HepG2 (cell line): ENCODE data around the gene TTLL1. TPM values are rescaled to one million over a fixed set of nuclear protein-coding genes. Genes with fewer than 3 reads are reported as not detected.

Experiments used
- ATAC-seq: fragments of 200-7000 bp; cut with Tn5 transposase; 3 replicates; pipeline ENCODE4 v1.9.1; 2020; ENCODE audit warnings: mild to moderate bottlenecking, moderate library complexity
- BruUV-seq: library from RNA; stranded (reverse); fragments of 400-500 nt; replicated peaks from 2 replicates; lab custom pipeline; 2021; lab: Mats Ljungman, UMichigan
- CTCF ChIA-PET: fragments of 300-600 bp; formaldehyde crosslinking; extraction: SDS; loops from one replicate; lab custom pipeline; 2021; ENCODE audit warnings: low total read pairs, inconsistent platforms, low intra/inter-chr PET ratio; lab: Yijun Ruan, JAX
- POLR2A ChIA-PET: fragments of 350-600 bp; sonication (Branson Sonifier 250); formaldehyde crosslinking; loops from one replicate; lab custom pipeline; 2020; ENCODE audit warnings: antibody characterized with exemption, inconsistent platforms; lab: Yijun Ruan, JAX
- DNase-seq: peaks from one replicate; pipeline ENCODE4 v3.0.0-alpha.2; 2015; ENCODE audit warnings: low spot score
- FAIRE-seq: peaks from 3 replicates; lab custom pipeline; 2011; peaks lifted over from hg19 to GRCh38; lab: Jason Lieb, UNC
- H2AFZ ChIP-seq: one replicate; pipeline ENCODE4 v1.6.1; 2011; ENCODE audit warnings: low read length, inconsistent platforms
- H3K27ac ChIP-seq: fragments of 300-600 bp; 3 replicates; pipeline ENCODE4 v1.8.0; 2011; ENCODE audit warnings: mixed run types, mild to moderate bottlenecking, mixed read lengths, low read length, inconsistent platforms; ENCODE audit not compliant: insufficient read depth; ENCODE audit errors: extremely low read length
- H3K27me3 ChIP-seq, 2 experiments: fragments of 200-600 bp in 1 of 2; 2 replicates in 1 of 2; 3 replicates in 1 of 2; pipeline versions ENCODE4 v1.6.0 to v1.8.0; 2011; ENCODE audit warnings: low read length in 2 of 2, mild to moderate bottlenecking in 2 of 2, moderate library complexity in 2 of 2, inconsistent platforms in 1 of 2; ENCODE audit not compliant: insufficient read depth in 2 of 2, control insufficient read depth in 1 of 2
- H3K36me3 ChIP-seq, 2 experiments: fragments of 200-600 bp in 1 of 2; replicated peaks in 1 of 2; 2 replicates in 1 of 2; 3 replicates in 1 of 2; pipeline versions ENCODE4 v1.5.1 to v1.8.0; 2011; ENCODE audit warnings: low read length in 2 of 2, inconsistent platforms in 1 of 2; ENCODE audit not compliant: insufficient read depth in 2 of 2, control insufficient read depth in 1 of 2
- H3K4me1 ChIP-seq: 2 replicates; pipeline ENCODE4 v1.5.1; 2012; ENCODE audit warnings: low read length, inconsistent platforms; ENCODE audit not compliant: insufficient read depth
- H3K4me2 ChIP-seq: 2 replicates; pipeline ENCODE4 v1.6.0; 2011; ENCODE audit warnings: low read depth, low read length, inconsistent platforms
- H3K4me3 ChIP-seq, 3 experiments: fragments of 200-600 bp in 1 of 3; sonication (generic), shearing (Covaris generic) in 1 of 3; replicated peaks in 1 of 3; 2 replicates each; pipeline ENCODE4 v1.5.1; 2011 to 2016; ENCODE audit warnings: low read length in 3 of 3, inconsistent platforms in 2 of 3, low read depth in 2 of 3, mild to moderate bottlenecking in 2 of 3, control low read depth in 1 of 3, mixed read lengths in 1 of 3; ENCODE audit not compliant: insufficient read depth in 1 of 3
- H3K79me2 ChIP-seq: one replicate; pipeline ENCODE4 v1.6.1; 2011; ENCODE audit warnings: low read length, inconsistent platforms; ENCODE audit not compliant: insufficient read depth
- H3K9ac ChIP-seq: 2 replicates; pipeline ENCODE4 v1.6.0; 2011; ENCODE audit warnings: mild to moderate bottlenecking, low read depth, low read length, inconsistent platforms; ENCODE audit not compliant: insufficient read depth
- H3K9me3 ChIP-seq: 2 replicates; pipeline ENCODE4 v1.5.1; 2012; ENCODE audit warnings: mild to moderate bottlenecking, low read length
- H4K20me1 ChIP-seq: 2 replicates; pipeline ENCODE4 v1.6.0; 2011; ENCODE audit warnings: inconsistent platforms, mild to moderate bottlenecking, low read length, moderate library complexity; ENCODE audit not compliant: insufficient read depth
- ELF3 ChIP-seq: IDR thresholded peaks from 2 replicates; pipeline ENCODE4 v1.6.1; 2016; ENCODE audit warnings: missing genetic modification reagents, missing compliant biosample characterization
- FOXK2 ChIP-seq: fragments of 450-650 bp; IDR thresholded peaks from 2 replicates; pipeline ENCODE4 v1.6.1; 2016
- GLI4 ChIP-seq: sonication (generic); formaldehyde crosslinking; IDR thresholded peaks from 2 replicates; pipeline ENCODE4 v1.5.1; 2020; ENCODE audit warnings: missing genetic modification reagents, mild to moderate bottlenecking, moderate library complexity, borderline replicate concordance
- JUND ChIP-seq: sonication (generic); formaldehyde crosslinking; IDR thresholded peaks from 2 replicates; pipeline ENCODE4 v1.8.0; 2022; ENCODE audit warnings: mild to moderate bottlenecking, missing genetic modification reagents
- KDM2A ChIP-seq: sonication (generic); formaldehyde crosslinking; IDR thresholded peaks from 2 replicates; pipeline ENCODE4 v1.4.0; 2020; ENCODE audit warnings: low read depth, missing genetic modification reagents, borderline replicate concordance
- NR0B2 ChIP-seq: sonication (generic); formaldehyde crosslinking; IDR thresholded peaks from 2 replicates; pipeline ENCODE4 v1.4.0; 2020; ENCODE audit warnings: mild to moderate bottlenecking, missing genetic modification reagents
- RAD21 ChIP-seq: fragments of 450-650 bp; formaldehyde crosslinking; IDR thresholded peaks from 2 replicates; pipeline ENCODE4 v1.5.0; 2020; ENCODE audit warnings: mild to moderate bottlenecking
- STAG1 ChIP-seq: sonication (generic); formaldehyde crosslinking; IDR thresholded peaks from 2 replicates; pipeline ENCODE4 v1.4.0; 2020; ENCODE audit warnings: missing genetic modification reagents
- ZBTB39 ChIP-seq: sonication (generic); formaldehyde crosslinking; IDR thresholded peaks from 2 replicates; pipeline ENCODE4 v1.5.0; 2020; ENCODE audit warnings: missing genetic modification reagents
- ZFP36L1 ChIP-seq: sonication (generic); formaldehyde crosslinking; IDR thresholded peaks from 2 replicates; pipeline ENCODE4 v1.8.0; 2022; ENCODE audit warnings: mild to moderate bottlenecking, missing genetic modification reagents, moderate library complexity
- ZFP62 ChIP-seq: sonication (generic); formaldehyde crosslinking; IDR thresholded peaks from 2 replicates; pipeline ENCODE4 v1.4.0; 2020; ENCODE audit warnings: missing genetic modification reagents
- ZHX2 ChIP-seq, 2 experiments: sonication (generic) in 1 of 2; formaldehyde crosslinking in 1 of 2; IDR thresholded peaks; 2 replicates each; pipeline versions ENCODE4 v1.6.1 to v1.9.0; 2014 to 2022; ENCODE audit warnings: antibody characterized with exemption in 1 of 2, borderline replicate concordance in 1 of 2, inconsistent platforms in 1 of 2, low read depth in 1 of 2, missing genetic modification reagents in 1 of 2
- ZNF296 ChIP-seq: sonication (generic); formaldehyde crosslinking; conservative IDR thresholded peaks from 2 replicates; pipeline ENCODE4 v1.5.0; 2020; ENCODE audit warnings: mild to moderate bottlenecking, missing genetic modification reagents
- WGBS: methylation state at CpG from one replicate; pipeline ENCODE4 v1.1.6; 2017; ENCODE audit warnings: low lambda C conversion rate; 5-methylcytosine and 5-hydroxymethylcytosine counted together
- in situ Hi-C: cut with HindIII; loops from 2 replicates; pipeline ENCODE4 v1.10.0; 2017; ENCODE audit warnings: low pct_unique_long_range_greater_than_20kb; ENCODE audit not compliant: extremely low pct_ligation_motif_present
- intact Hi-C: fragments of 100-400 bp; cut with micrococcal nuclease; formaldehyde crosslinking; loops from one replicate; pipeline ENCODE4 v1.10.0; 2022; ENCODE audit not compliant: unreplicated experiment
- polyA plus RNA-seq, 8 experiments: library from polyadenylated mRNA; depleted of rRNA in 3 of 8; stranded (reverse) in 7 of 8; unstranded in 1 of 8; fragments of >200 nt; fragmentation: Illumina TruSeq in 4 of 8; extraction: Trizol in 4 of 8; gene quantifications; 2 replicates each; pipeline versions ENCODE4 v1.2.1 to v1.2.3, GENCODE V29; 2011 to 2016; ENCODE audit warnings: low read depth in 4 of 8, missing spikeins in 1 of 8, mixed read lengths in 1 of 8; ENCODE audit not compliant: insufficient read depth in 1 of 8
- total RNA-seq, 5 experiments: library from RNA; depleted of rRNA; stranded (reverse); fragments of >200 nt; fragmentation: Illumina TruSeq; extraction: Trizol; gene quantifications; 2 replicates each; pipeline ENCODE4 v1.2.3, GENCODE V29; 2016; ENCODE audit warnings: low read depth in 1 of 5
- TF ChIP-seq, protein P1 (sequence below): sonication (generic); formaldehyde crosslinking; IDR thresholded peaks from 2 replicates; pipeline ENCODE4 v1.8.0; 2022; ENCODE audit warnings: mild to moderate bottlenecking, missing genetic modification reagents; ENCODE audit not compliant: insufficient replicate concordance

TTLL1 gene
- total and polyA plus RNA-seq, 2 of the 13 experiments (the other 11 are each of a cell fraction or from before 2014, with no cell fraction given) = 1.6 to 5.3 TPM

GRCh38 chr22:43060183-43060582 lies 29.0 kb downstream of the TTLL1 start (continued):
- TF ChIP-seq ZFP36L1 (no peak), RAD21 (CRISPR knock-in tag) (peak; percentile 79), NR0B2 (0 out of 2 replicates have a peak, but pooled peaks have one; percentile 20), STAG1 (CRISPR knock-in tag) (peak; percentile 89), KDM2A (CRISPR knock-in tag) (peak; percentile 40; the same call in 1 of the 2 replicates)
- TF ChIP-seq, protein P1, sequence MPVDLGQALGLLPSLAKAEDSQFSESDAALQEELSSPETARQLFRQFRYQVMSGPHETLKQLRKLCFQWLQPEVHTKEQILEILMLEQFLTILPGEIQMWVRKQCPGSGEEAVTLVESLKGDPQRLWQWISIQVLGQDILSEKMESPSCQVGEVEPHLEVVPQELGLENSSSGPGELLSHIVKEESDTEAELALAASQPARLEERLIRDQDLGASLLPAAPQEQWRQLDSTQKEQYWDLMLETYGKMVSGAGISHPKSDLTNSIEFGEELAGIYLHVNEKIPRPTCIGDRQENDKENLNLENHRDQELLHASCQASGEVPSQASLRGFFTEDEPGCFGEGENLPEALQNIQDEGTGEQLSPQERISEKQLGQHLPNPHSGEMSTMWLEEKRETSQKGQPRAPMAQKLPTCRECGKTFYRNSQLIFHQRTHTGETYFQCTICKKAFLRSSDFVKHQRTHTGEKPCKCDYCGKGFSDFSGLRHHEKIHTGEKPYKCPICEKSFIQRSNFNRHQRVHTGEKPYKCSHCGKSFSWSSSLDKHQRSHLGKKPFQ (CRISPR knock-in tag) = no peak

- Histone ChIP-seq H3K4me2 (no peak overlapping the region), H3K79me2 (no peaks in the 10 kb centered on the region), H3K4me1 (no peaks in the 10 kb centered on the region), H3K36me3 (no peaks in the 10 kb centered on the region), H3K4me3 (no peak overlapping the region), H3K27ac (no peak overlapping the region), H3K27me3 (no peaks in the 10 kb centered on the region), H4K20me1 (no peaks in the 10 kb centered on the region), H3K9ac (no peak overlapping the region), H2AFZ (no peak overlapping the region), H3K9me3 (no peaks in the 10 kb centered on the region)
- BruUV-seq = no TSS peak
- in situ Hi-C loops (no loop called here), intact Hi-C loops (no loop called here)
- ChIA-PET POLR2A (no interaction called here), CTCF (no interaction called here)
- FAIRE-seq (no peak), DNase-seq (no peak), ATAC-seq (no peak)
- WGBS = 55% methylated on average over 4 of the region's 7 CpGs
- TF ChIP-seq JUND (CRISPR knock-in tag) = no peak
- no peak for TF ChIP-seq ZBTB39 (CRISPR knock-in tag)
- TF ChIP-seq ZFP62 (CRISPR knock-in tag) = no peak
- TF ChIP-seq GLI4 (CRISPR knock-in tag) = no peak
- TF ChIP-seq ELF3 (CRISPR knock-in tag) = no peak
- no peak for TF ChIP-seq ZHX2 (IDR thresholded peaks at IDR 0.05; ENCODE audit: low read depth)
- no peak for TF ChIP-seq ZHX2 (CRISPR knock-in tag; IDR thresholded peaks at IDR 0.05; ENCODE audit: borderline replicate concordance)
- no peak for TF ChIP-seq ZNF296
- TF ChIP-seq FOXK2 = no peak
These were observed 31.6 kb downstream of the TTLL1 start for GRCh38 chr22:43057641-43058040.
